NCI-H510A (cell line): ENCODE data around the gene CCND1.
A peak's percentile ranks its signal among the peaks of the same experiment; 100 is the strongest.

Experiments
- DNase-seq: peaks from one replicate; lab custom pipeline; 2025; lab: John Stamatoyannopoulos, UW

CCND1 gene

GRCh38 chr11:69641681-69642548 lies 959 bp downstream of the CCND1 start:
- DNase-seq: no peak

- no peak for DNase-seq
Observed at GRCh38 chr11:69642549-69642912, 1.6 kb downstream of the CCND1 start.

- DNase-seq: no peak
Observed at GRCh38 chr11:69642913-69643632, 2.1 kb downstream of the CCND1 start.

GRCh38 chr11:69643646-69644045 lies 2.7 kb downstream of the CCND1 start:
- DNase-seq: no peak

GRCh38 chr11:69644071-69644961 lies 3.4 kb downstream of the CCND1 start:
- DNase-seq: peak; percentile 11

- no peak for DNase-seq
Observed at GRCh38 chr11:69644962-69645675, 4.2 kb downstream of the CCND1 start.

- no peak for DNase-seq
Observed at GRCh38 chr11:69645801-69646492, 5.0 kb downstream of the CCND1 start.

- no peak for DNase-seq
Observed at GRCh38 chr11:69646493-69647389, 5.8 kb downstream of the CCND1 start.

GRCh38 chr11:69647390-69647748 lies 6.4 kb downstream of the CCND1 start:
- DNase-seq: no peak

GRCh38 chr11:69647761-69648497 lies 7.0 kb downstream of the CCND1 start:
- DNase-seq: no peak

- no peak for DNase-seq
Observed at GRCh38 chr11:69648679-69649575, 8.0 kb downstream of the CCND1 start.

GRCh38 chr11:69649576-69649900 lies 8.6 kb downstream of the CCND1 start:
- DNase-seq: no peak

GRCh38 chr11:69650081-69650831 lies 9.3 kb downstream of the CCND1 start:
- DNase-seq: no peak

GRCh38 chr11:69650832-69651344 lies 9.9 kb downstream of the CCND1 start:
- DNase-seq: no peak

- DNase-seq: no peak
Observed at GRCh38 chr11:69651834-69652620, 11.1 kb downstream of the CCND1 start.

- DNase-seq: no peak
Observed at GRCh38 chr11:69652999-69653398, 12.0 kb downstream of the CCND1 start.
